K562 treated with DMSO at 1 percent for 48 hours (cell line): ENCODE results near the gene USP32. TPM values are rescaled to one million over a fixed set of nuclear protein-coding genes. Genes with fewer than 3 reads are reported as not detected.

Experiments
- total RNA-seq: library from RNA; unstranded; fragments of 300-600 nt; gene quantifications from 2 replicates; pipeline ENCODE4 v1.2.3, GENCODE V29; 2022; ENCODE audit warnings: low replicate concordance; ENCODE audit errors: extremely low read depth

Gene USP32
- not detected in 2 replicates for total RNA-seq

GRCh38 chr17:60392042-60392844 is at the start of gene USP32:
USP32 (minus strand) TSS chr17:60392133; CDS start chr17:60391939, 194 bp downstream.

GRCh38 chr17:60422162-60422665 is 30.3 kb upstream of the USP32 start, which contains the start of gene CHCT1:
CHCT1 (plus strand) TSS chr17:60422489; CDS start chr17:60422593, 104 bp downstream.

GRCh38 chr17:60149691-60150582 is 242.0 kb downstream of the USP32 start, which contains the start of gene CA4:
CA4 (plus strand) TSS chr17:60149973; CDS start chr17:60150035, 62 bp downstream.

Other genes with a start within 250 kb of the USP32 start
- gene CA4, start 242.2 kb downstream of the USP32 start, total RNA-seq = not detected in 2 replicates
- gene CHCT1, start 30.4 kb upstream of the USP32 start, total RNA-seq = not detected in 2 replicates
- not detected in 2 replicates for gene APPBP2, start 134.1 kb upstream of the USP32 start, total RNA-seq
- not detected in 2 replicates for gene PPM1D, start 208.1 kb upstream of the USP32 start, total RNA-seq